Ishikawa (cell line): Measurements from ENCODE around the gene AGFG1.

Source experiments
- TAF1 ChIP-seq: IDR thresholded peaks from 2 replicates; pipeline ENCODE4 v1.6.1; 2012; ENCODE audit warnings: low read depth, mild to moderate bottlenecking
- TEAD4 ChIP-seq: IDR thresholded peaks from 2 replicates; pipeline ENCODE4 v1.6.1; 2012

DNA sequence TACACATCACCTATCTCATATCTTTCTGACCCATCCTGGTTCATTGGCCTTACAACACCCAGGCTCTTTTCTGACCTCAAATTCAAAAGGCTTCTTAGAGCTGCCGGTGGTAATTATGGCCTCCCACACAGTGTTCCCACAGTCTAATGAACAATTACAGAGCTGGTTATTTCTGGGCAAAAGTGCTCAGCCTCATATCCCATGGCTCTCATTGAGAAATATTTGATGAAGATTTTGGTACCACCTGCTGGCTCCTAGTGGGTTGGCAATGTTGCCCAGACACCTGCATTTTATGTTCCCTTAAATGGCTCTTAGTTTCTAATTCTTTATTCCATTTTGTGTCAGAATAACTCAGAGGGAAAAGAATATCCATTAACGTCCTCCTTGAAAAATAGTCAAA is 106.7 kb downstream of the AGFG1 start:
- TF ChIP-seq TAF1 (no peak), TEAD4 (no peak)
